ENCODE results near the gene CCDC47. TPM values are rescaled to one million over a fixed set of nuclear protein-coding genes. Genes with fewer than 3 reads are reported as not detected.
A peak's percentile ranks its signal among the peaks of the same experiment; 100 is the strongest.

The CCDC47 gene
- total and polyA plus RNA-seq, 2 experiments from 2014 or later = 38.5 to 61.9 TPM

GRCh38 chr17:63774969-63775265, 1.5 kb upstream of the CCDC47 start:
- Mint-ChIP-seq H3K4me3 (peak overlapping the region; percentile 95), H3K4me1 (peaks cover 19% of the 10 kb centered on the region), H3K9me3 (no peaks in the 10 kb centered on the region; the same call in 2 of the 3 replicates), H3K36me3 (ENCODE audit: low read depth) (peaks cover 44% of the 10 kb centered on the region), H3K27me3 (ENCODE audit: insufficient read depth, low read depth, poor library complexity) (peaks cover 14% of the 10 kb centered on the region), H3K27ac (peak overlapping the region; percentile 100)
- Histone ChIP-seq H3K4me2 (peak overlapping the region; percentile 96), H3K36me3 (ENCODE audit: insufficient read depth) (peaks cover 12% of the 10 kb centered on the region; the same call in 1 of the 2 replicates), H3K4me3 (peak overlapping the region; percentile 99), H3K4me1 (ENCODE audit: insufficient read depth) (peaks cover 22% of the 10 kb centered on the region), H3K27me3 (ENCODE audit: insufficient read depth) (no peaks in the 10 kb centered on the region), H3K27ac (ENCODE audit: low read depth) (peak overlapping the region; percentile 98), H2AFZ (no peak overlapping the region), H4K20me1 (replicated peaks; ENCODE audit: insufficient read depth) (peaks cover 67% of the 10 kb centered on the region), H3K79me2 (replicated peaks; ENCODE audit: insufficient read depth) (peaks cover 90% of the 10 kb centered on the region), H3F3A (replicated peaks; ENCODE audit: low read depth) (no peaks in the 10 kb centered on the region; the same call in 1 of the 2 replicates), H3K9me2 (ENCODE audit: insufficient read depth) (no peaks in the 10 kb centered on the region)
- peak; percentile 8 for DNase-seq (ENCODE audit: low spot score)
- ATAC-seq = no peak
- no peak for TF ChIP-seq JUNB (IDR thresholded peaks at IDR 0.05; ENCODE audit: unreplicated experiment)
- TF ChIP-seq ZNF331 (CRISPR knock-in tag; IDR thresholded peaks at IDR 0.05; ENCODE audit: low read depth) = no peak
- no peak for TF ChIP-seq ZNF114 (CRISPR knock-in tag; IDR thresholded peaks at IDR 0.05)
- TF ChIP-seq CREB1 (CRISPR knock-in tag; IDR thresholded peaks at IDR 0.05; ENCODE audit: low read depth) = no peak

GRCh38 chr17:63774141-63774968, 958 bp upstream of the CCDC47 start, which contains the start of gene DDX42:
Gene DDX42, plus strand, starts transcription at chr17:63774170. Its CDS starts 12,880 bp downstream, at chr17:63787050.
- Histone ChIP-seq H2AFZ (peak within 1 kb of the TSS; percentile 39; the same call in 1 of the 2 replicates), H3K27me3 (ENCODE audit: insufficient read depth) (no peaks in the 10 kb centered on the region), H4K20me1 (replicated peaks; ENCODE audit: insufficient read depth) (peaks cover 67% of the 10 kb centered on the region), H3K4me3 (peak within 1 kb of the TSS; percentile 99), H3K36me3 (ENCODE audit: insufficient read depth) (peaks cover 7% of the 10 kb centered on the region; the same call in 1 of the 2 replicates), H3K4me2 (peak within 1 kb of the TSS; percentile 96), H3F3A (replicated peaks; ENCODE audit: low read depth) (no peaks in the 10 kb centered on the region; the same call in 1 of the 2 replicates), H3K27ac (ENCODE audit: low read depth) (peak within 1 kb of the TSS; percentile 98), H3K4me1 (ENCODE audit: insufficient read depth) (peaks cover 22% of the 10 kb centered on the region), H3K79me2 (replicated peaks; ENCODE audit: insufficient read depth) (peaks cover 90% of the 10 kb centered on the region), H3K9me2 (ENCODE audit: insufficient read depth) (no peaks in the 10 kb centered on the region)
- Mint-ChIP-seq H3K4me1 (peaks cover 17% of the 10 kb centered on the region), H3K36me3 (ENCODE audit: low read depth) (peaks cover 39% of the 10 kb centered on the region), H3K9me3 (no peaks in the 10 kb centered on the region; the same call in 2 of the 3 replicates), H3K27ac (peak within 1 kb of the TSS; percentile 100), H3K27me3 (ENCODE audit: insufficient read depth, low read depth, poor library complexity) (peaks cover 14% of the 10 kb centered on the region), H3K4me3 (peak within 1 kb of the TSS; percentile 95)
- ATAC-seq (peak; percentile 38), DNase-seq (ENCODE audit: low spot score) (peak; percentile 94)
- TF ChIP-seq CTCF (conservative IDR thresholded peaks at IDR 0.05; ENCODE audit: low read depth in 2 of 2) (peak; percentile 18 to 24; a peak in 3 of 4 replicates), POLR2AphosphoS5 (IDR thresholded peaks at IDR 0.05; ENCODE audit: low read depth) (peak; percentile 85), JUNB (IDR thresholded peaks at IDR 0.05; ENCODE audit: unreplicated experiment) (no peak)

All from GM23338 (cell line).